Measurements from ENCODE around the gene GRK5.
"Not testable (repeated sequence)": the region's sequence is repeated elsewhere in the genome, so short reads cannot be mapped to it uniquely, and the experiment has no call there.

GRK5 gene

DNA sequence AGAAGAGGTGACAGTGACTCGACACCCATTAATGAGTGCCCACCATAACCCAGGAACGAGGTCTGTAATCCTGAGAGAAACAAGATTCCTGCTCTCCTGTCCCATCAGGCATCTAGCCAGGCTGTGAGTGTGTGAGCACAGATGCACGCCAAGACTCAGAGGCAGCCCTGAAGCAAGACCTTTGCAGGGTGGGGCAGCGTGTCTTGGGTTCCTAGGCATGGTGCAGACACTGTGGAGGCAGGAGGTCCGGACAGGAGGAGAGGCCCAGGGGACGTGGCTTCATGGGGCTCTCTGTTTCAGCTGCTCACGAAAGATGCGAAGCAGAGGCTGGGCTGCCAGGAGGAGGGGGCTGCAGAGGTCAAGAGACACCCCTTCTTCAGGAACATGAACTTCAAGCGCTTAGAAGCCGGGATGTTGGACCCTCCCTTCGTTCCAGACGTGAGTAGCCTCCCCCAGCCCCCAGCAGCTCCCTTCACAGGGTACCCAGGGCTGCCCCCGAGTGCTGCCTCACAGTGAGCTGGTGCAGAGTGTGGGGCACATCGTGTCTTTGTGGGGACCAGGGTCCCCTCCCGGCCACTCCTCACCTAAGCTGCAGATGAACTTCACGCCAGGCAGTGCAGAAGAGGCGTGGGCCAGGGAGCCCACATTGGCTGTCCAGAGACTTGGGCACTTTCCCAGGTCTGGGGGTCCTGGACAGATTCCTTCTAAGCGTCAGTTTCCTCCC lies 240.6 kb downstream of the GRK5 start:
- no peak for DNase-seq

DNA sequence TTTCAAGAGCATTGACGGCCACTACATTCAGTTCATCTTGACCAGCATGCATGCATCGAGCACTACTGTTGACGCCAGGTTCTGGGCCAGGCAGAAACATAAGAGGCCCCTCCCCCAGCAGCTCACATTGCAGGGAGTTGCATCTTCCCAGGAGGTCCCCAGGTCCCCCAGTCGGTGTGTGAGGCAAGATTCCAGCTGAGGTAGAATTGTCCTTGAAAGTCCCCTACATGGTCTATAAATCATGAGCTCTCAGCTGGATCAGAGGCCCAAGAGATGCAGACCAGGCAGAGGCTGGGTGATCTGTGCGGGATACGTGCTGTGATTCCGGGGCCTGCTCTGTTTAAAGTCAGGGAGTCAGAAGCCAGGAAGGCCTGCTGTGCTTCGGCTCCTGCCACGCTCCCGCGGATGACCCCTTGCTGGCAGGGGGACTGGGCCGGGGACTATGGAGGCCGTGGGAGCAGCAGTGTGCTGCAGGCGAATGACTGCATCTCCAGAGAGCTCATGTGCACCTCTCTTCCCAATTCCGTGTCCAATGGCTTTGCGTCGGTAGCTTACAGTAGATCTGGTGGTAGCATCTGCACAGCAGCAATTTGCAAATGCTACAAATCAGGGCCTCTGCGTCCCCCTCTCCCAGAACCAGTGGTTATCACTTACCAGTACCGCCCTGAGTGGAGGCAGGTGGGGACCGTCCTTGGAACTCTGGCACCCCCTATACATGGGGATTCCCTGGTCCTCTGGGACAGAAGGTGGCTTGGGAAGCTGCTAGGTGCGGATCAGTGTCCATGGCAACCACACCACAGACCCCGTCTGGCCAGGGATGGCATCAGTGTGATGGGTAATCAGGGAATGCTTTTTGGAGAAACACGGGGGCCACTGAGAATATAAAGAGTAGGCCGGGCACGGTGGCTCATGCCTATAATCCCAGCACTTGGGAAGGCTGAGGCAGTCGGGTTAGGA lies 241.5 kb downstream of the GRK5 start:
- DNase-seq = no peak

DNA sequence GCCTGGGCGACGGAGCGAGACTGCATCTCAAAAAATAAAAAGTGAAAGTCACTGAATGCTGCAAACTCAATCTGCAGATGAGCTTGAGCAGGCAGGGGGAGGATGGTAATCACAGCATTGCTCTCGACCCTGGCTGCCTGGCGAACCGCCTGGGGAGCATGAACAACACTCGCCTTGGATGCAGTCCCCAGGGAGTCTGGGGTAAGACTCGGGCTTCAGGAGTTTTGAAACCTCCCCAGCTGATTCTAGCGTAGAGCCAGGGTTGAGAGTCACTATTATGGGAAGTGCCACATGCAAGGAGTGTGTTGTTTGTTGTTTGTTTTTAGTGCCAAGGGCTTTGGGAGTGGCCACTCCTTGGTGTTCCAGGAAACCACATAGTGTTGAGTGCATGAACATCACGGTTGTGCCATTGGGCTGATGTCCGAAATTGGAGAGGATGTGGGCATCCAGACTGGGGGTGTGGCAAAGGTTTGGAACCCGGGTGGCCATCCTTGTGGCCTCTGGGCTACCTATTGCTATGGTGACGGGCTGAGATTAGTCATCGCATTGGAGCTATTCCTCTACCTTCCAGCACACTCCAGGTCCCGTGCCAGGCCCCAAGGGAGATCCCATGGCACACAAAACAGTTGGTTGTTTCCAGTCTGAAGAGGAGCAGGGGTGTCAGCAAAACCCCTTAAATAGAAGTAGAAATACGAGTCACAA lies 242.5 kb downstream of the GRK5 start:
- DNase-seq = no peak

DNA sequence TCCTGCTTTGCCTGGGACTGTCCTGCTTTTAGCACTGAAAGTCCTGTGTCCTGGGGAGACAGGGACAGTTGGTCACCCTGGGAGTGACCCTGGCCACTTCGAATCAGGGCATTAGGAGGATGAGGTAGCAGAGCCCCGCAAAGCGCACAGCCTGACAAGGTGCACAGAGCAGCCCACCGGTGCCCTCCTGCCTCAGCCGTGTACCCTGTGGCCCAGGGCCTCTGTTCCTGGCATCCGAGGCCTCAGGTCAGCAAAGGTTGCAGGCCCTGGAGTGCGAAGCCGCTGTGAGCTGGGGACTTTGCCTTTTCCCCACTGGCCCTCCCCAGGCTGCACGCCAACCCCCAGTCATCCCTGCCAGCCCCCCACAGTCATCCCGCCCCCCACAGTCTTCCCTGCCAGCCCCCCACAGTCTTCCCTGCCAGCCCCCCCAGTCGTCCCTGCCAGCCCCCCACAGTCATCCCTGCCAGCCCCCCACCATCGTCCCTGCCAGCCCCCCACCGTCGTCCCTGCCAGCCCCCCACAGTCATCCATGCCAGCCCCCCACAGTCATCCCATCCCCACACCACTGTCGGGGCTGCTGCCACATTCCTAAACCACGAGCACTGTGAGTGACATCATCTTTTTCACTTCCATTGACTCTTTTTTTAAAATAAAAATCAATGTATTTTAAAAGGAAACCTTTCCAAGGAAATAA lies 243.4 kb downstream of the GRK5 start:
- DNase-seq = no peak

DNA sequence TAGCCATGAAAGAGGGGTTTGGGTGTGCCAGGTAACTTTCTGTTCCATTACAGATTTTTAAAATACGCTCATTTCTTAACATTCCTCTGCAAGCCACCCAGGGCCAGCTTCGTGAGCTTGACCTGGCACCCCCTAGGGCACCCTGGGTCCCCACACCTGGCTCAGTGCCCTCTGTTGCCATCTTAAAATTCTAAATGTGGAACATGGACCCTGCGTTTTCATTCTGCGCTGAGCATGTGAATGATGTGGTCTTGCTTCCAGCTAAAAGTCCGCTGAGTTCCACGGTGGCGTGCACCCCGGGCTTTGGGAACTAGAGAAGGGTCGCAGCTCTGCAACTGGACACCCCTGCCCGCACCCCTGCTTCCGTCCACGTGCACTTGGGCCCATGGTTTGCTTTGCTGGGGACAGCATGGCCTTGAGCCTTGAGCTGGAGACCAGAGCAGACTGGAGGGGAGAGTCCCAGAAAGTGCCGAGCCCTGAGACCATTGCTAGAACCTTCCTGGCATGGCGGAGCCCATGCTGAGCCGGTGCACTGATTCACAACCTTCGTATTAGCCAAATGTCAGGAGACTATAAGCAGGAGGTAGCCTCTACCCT lies 244.0 kb downstream of the GRK5 start:
- no peak for DNase-seq

DNA sequence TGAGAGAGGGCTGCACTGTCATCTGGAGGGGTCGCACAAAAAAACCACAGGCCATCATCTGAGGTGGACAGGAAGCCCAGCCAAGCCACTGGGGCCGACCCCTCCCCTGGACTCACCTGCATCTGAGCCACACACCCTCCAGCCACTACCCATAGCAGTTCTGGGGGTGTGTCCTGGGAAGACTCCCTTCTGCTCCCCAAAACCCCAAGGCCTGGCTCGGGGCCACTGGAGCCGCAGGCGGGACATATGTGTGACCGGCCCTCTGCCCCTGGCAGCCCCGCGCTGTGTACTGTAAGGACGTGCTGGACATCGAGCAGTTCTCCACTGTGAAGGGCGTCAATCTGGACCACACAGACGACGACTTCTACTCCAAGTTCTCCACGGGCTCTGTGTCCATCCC lies 245.0 kb downstream of the GRK5 start:
- DNase-seq = no peak

DNA sequence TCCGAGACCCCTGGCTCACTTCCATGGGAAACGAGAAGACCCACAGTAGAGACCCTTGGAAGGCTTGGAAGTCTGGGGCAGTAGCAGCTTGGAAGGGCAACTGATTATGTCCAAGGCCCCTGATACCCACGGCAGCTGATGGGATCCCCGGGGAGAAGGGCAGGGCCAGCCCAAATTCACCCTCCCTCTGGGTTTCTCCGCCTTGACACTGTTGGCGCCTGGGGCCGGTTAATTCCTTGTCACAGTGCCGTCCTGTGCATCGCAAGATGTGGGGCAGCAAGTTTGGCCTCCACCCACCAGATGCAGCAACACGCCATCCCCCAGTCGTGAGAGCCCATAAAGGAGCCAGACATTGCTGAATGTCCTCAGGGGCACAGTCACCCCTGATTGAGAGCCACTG lies 245.9 kb downstream of the GRK5 start:
- DNase-seq = no peak

DNA sequence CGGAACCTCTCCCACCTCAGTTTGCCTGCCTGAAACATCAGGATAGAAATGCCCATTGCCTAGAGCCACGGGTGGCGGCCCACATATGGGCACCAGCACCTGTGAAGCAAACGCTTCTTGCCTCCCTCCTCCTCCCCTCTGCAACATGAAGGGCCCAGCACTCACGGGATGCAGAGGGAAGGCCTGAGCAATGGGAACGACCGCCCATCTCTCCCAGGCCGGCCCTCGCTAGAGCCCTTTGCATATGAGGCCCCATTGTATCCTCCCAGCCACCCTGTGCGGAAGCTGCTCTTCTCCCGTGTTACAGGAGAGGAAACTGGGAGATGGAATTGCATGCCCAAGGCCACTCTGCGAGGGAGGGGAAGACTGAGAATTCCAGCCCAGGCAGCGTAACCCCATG lies 246.9 kb downstream of the GRK5 start:
- no peak for DNase-seq

DNA sequence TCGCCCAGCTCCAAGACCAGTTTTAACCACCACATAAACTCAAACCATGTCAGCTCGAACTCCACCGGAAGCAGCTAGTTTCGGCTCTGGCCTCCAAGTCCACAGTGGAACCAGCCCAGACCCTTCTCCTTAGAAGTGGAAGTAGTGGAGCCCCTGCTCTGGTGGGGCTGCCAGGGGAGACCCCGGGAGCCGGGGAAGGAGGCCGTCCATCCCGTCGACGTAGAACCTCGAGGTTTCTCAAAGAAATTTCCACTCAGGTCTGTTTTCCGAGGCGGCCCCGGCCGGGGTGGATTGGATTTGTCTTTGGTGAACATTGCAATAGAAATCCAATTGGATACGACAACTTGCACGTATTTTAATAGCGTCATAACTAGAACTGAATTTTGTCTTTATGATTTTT lies 247.6 kb downstream of the GRK5 start:
- DNase-seq = no peak

DNA sequence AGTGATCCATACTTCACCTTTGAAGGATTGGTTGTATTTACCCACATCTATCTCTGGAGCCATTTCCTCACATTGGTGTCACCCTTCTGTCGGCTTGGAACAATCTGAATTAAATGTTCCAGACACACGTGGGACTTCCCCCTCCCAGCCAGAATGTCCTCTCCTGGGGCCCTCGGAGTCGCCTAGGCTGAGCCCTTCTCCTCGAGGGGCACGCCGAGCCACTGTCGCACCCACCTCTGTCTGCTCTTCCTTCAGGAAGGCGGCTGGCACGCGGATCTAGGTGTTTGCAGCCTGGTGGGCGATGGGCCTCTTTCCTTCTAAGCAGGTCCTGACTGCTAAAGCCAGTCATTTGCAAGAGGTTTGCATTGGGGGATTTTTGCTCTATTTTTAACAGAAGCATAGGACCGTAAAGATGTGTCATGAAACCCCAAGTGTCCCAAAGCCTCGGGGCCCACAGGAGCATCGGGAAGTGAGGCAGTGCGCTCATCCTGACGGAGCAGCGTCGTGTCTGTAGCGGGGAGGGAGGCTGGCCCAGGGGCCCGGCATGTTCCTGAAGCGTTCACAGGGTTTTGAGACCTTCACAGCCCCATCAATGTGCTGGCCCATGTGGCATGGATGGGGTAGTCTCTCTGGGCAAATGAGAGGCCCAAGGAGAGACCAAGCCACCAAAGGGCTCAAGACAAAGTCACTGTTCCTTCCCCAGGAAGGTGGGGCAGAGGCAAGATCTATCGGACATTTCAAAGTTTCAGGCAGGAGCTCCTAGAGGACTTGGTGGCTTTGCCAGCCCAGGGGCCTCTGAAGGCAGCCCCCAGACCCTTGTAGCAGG lies 248.5 kb downstream of the GRK5 start:
- no peak for DNase-seq

DNA sequence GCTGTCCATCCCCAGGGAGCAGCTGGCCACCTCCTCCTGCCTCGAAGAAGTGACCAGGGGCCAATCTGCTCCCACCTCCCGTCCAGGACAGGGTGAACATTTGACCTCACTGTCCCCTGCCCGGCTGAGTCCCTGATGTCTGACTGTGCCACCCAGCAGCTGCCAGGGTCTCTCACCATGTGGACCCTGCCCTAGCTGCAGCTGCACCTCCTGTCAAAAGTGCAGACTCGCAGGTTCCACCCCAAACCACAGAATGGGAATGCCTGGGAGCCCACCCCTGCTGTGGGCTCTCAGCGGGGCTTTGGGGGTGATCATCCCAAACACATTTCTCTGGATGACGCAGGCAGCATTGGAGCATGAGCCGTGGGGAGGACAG lies 249.1 kb downstream of the GRK5 start:
- DNase-seq = no peak

DNA sequence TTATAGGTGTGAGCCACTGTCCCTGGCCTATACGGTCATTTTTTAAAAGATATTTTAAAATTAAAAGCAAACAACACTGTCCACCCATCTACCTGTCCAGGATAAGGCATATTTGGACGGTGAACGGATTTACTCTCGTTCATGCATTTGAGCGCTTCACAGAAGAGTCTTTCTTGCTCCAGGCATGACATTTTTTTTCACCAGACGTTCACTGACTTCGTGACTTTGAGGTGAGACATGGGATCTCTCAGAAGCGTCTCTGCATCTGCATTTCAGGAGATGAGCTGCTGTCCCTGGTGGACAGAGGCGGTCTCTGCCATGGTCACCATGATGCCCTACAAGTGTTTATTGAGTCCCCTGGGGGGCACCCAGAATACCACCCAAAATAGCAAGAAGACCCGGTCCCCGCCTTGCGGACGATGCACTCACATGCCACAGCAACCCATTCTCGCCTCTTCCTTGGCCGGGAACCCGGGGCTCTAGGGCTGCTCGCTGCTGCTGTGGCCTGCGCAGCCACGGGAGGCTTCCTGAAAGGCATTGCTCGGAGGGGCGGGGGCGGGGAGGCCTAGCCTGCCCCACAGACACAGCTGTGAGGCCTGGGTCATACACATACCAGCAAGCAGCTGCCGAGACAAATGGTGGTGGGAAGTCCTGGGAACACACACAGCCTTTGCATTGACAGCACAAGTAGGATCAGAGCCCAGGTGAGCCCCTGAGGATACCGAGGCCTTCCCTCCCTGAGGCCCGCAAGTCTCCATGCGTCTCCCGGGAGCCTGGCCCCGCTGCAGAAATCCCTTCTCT lies 250.8 kb downstream of the GRK5 start:
- no peak for DNase-seq

DNA sequence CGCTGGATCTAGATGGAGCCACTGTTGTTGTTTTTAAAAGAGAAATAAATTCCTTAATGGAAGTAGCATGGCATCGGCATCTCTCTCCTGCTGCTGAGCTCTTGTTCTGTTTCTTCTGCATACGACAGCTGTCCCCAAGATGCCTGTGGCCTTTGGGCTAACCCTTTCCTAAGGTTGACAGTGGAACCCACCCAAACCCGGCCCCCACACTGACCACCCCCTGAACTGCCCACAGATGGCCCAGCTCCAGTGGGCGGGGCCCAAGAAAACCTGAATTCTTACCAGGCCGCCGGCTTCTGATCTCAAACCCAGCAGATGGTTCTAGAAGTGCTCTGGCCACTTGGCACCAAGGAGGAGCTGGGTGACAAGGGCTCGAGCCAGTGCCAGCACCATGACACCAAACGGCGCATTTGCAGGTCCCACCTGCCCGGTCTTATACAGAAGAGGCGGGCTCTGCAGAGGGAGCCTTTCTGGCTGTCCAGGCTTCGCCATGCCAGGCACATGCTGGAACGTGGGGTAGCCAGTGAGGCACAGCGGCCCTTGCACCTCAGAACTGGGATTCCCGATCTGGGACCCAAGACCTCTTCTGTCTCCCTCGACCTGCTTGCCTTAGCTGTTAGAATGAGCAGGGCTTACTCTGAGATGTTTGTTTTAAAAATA lies 252.4 kb downstream of the GRK5 start:
- no peak for DNase-seq

DNA sequence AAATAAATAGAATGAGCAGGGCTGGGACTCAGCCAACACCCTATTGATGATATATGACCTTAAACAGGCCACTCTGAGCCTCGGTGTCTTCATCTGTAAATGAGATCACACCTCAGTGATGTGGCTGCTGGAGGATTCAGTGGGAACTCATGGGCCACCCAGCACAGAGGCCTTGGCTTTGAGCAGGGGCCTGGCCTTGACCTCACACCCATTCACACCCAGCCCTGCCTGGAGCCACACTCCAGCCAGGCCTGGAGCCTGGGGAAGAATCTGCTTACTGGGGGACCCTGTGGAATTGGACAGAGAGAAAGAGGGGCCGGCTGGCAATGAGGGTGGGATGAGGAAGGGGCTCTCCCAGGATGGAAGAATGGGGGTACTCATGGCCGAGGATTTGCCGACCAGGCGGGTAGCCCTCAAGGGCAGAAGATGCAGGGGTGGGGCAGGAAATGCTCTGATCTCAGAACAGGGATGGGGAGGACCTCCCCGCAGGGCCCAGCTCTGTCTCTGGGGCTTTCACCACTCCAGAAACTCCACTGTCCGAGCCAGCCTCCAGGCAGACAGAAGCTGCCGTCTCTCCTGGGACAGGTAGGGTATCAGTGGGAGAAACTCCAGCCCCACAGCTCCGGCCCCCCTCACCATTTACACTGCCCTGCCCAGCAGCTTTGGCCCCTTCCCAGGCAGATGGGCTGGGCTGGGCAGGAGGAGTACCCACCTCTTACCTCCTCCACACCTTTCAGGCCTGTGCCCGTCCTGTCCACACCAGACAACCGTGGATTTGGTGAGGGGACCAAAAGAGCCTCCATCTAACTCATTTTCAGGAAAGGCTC lies 253.2 kb downstream of the GRK5 start:
- DNase-seq = no peak

DNA sequence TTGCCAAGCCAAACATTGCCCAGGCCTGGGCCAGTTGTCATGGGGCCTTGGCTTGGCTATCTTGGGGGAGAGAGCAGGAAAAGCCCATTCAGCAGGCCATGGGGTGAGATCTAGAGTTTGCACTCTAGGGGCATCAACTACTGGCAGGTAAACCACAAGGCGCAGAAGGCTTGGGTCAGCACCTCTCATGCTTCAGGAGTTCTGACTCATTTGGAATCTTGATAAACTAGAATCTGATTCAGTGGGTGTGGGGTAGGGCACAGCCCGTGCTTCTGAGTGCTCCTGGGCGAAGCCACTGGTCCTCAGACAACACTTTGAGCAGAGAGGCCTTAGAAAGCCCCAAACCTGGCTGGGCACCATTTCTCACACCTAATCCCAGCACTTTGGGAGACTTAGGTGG lies 254.0 kb downstream of the GRK5 start:
- DNase-seq = no peak

DNA sequence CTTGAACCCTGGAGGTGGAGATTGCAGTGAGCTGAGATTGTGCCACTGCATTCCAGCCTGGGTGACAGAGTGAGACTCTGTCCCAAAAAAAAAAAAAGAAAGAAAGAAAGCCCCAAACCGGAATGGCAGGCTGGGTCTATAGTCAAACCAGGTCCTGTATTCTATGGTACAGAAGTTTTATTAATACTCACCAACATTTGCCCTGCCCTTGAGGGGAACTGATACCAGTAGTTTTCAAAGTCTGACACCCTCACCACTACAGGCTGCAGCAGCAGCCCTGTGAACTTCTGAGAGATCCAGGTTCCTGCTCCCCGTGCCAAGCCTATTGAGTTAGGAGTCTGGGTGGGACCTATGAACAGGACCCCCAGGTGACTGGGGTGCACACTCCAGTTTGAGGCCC lies 254.6 kb downstream of the GRK5 start:
- DNase-seq = no peak

DNA sequence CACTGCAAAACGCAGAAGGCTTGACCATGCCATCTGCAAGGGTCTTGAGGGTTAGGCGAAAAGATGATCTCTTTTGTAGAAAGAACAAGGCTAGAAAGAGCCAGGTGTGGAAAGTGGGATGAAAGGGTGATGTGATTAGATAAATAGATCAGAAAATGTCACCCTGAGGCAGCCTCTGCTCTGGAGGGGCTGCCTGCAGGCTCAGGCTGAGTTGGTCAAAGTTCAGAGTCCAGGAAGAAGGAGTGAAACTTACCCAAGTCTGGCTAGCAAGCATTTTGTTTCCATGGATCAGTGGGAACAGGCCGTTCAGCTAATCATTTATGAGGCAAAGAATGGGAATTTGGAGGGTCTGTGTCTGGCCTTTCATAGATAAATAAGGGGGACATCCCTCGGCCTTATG lies 255.4 kb downstream of the GRK5 start:
- no peak for DNase-seq

DNA sequence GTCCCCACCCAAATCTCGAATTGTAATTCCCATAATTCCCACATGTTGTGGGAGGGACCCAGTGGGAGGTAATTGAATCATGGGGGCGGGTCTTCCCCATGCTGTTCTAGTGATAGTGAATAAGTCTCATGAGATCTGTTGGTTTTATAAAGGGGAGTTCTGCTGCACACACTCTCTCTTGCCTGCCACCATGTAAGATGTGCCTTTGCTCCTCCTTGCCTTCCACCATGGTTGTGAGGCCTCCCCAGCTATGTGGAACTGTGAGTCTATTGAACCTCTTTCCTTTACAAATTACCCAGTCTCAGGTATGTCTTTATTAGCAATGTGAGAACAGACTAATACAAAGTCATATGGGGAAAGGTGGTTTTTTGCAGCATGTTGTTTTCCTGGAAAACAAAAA lies 255.8 kb downstream of the GRK5 start:
- DNase-seq = not testable (repeated sequence)

DNA sequence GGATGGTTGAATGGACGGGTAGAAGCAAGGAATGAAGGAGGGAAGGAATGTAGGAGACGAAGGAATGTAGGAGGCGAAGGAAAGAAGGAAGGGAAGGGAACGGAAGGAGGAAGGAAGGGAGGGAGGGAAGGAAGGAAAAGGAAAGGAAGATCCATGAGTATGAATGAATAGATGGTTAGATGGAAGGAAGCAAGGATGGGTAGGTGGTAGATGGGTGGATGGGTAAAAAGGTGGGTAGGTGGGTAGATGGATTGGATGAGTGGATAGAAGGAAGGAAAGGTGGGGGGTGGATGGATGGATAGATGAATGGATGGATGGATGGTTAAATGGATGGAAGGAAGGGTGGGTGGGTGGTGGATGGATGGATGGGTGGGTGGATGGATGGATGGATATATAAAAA lies 257.7 kb downstream of the GRK5 start:
- DNase-seq = no peak
